ENCODE results near the gene PRKN.

The PRKN gene

GRCh38 chr6:161624111-161624510, 1103.5 kb downstream of the PRKN start:
- no peak for DNase-seq

- no peak for DNase-seq
Observed at GRCh38 chr6:161622779-161623178, 1104.8 kb downstream of the PRKN start.

- DNase-seq, result peak; percentile 76
Observed at GRCh38 chr6:161618831-161619454, 1108.6 kb downstream of the PRKN start.

- DNase-seq, result no peak
Observed at GRCh38 chr6:161613711-161614110, 1113.9 kb downstream of the PRKN start.

- no peak for DNase-seq
Observed at GRCh38 chr6:161608771-161609170, 1118.8 kb downstream of the PRKN start.

GRCh38 chr6:161607696-161608297, 1119.8 kb downstream of the PRKN start:
- no peak for DNase-seq

- no peak for DNase-seq
Observed at GRCh38 chr6:161602359-161602758, 1125.2 kb downstream of the PRKN start.

- peak; percentile 62 for DNase-seq
Observed at GRCh38 chr6:161598896-161599295, 1128.7 kb downstream of the PRKN start.

- DNase-seq, result no peak
Observed at GRCh38 chr6:161596807-161597520, 1130.6 kb downstream of the PRKN start.

- no peak for DNase-seq
Observed at GRCh38 chr6:161594412-161594811, 1133.2 kb downstream of the PRKN start.

GRCh38 chr6:161590961-161591627, 1136.5 kb downstream of the PRKN start:
- DNase-seq, result no peak

GRCh38 chr6:161586887-161587286, 1140.7 kb downstream of the PRKN start:
- DNase-seq, result no peak

- DNase-seq, result no peak
Observed at GRCh38 chr6:161584621-161585340, 1142.8 kb downstream of the PRKN start.

GRCh38 chr6:161584051-161584450, 1143.5 kb downstream of the PRKN start:
- no peak for DNase-seq

- DNase-seq, result no peak
Observed at GRCh38 chr6:161583584-161583983, 1144.0 kb downstream of the PRKN start.

GRCh38 chr6:161578478-161578877, 1149.1 kb downstream of the PRKN start:
- no peak for DNase-seq

GRCh38 chr6:161575523-161576254, 1151.9 kb downstream of the PRKN start:
- peak; percentile 60 for DNase-seq

- DNase-seq, result no peak
Observed at GRCh38 chr6:161568885-161569456, 1158.6 kb downstream of the PRKN start.

- DNase-seq, result no peak
Observed at GRCh38 chr6:161564952-161565351, 1162.6 kb downstream of the PRKN start.

- DNase-seq, result peak; percentile 67
Observed at GRCh38 chr6:161561908-161562307, 1165.7 kb downstream of the PRKN start.

- DNase-seq, result no peak
Observed at GRCh38 chr6:161557333-161558107, 1170.0 kb downstream of the PRKN start.
